ENCODE results near the gene SKAP2. TPM values are rescaled to one million over a fixed set of nuclear protein-coding genes. Genes with fewer than 3 reads are reported as not detected.

The SKAP2 gene
- polyA plus RNA-seq, 3 donors: 19.2 to 204 (median 158) TPM

- no peak overlapping the region for H3K4me3 Mint-ChIP-seq
- no peak for TF ChIP-seq CTCF (IDR thresholded peaks at IDR 0.05)
- no peaks in the 10 kb centered on the region for H3K4me1 Mint-ChIP-seq
- Histone ChIP-seq H3K4me1 (ENCODE audit: control insufficient read depth in 1 of 2, insufficient read depth in 2 of 2, low read length in 2 of 2) (no peaks in the 10 kb centered on the region), H3K4me3 (replicated peaks in 1 of 3; ENCODE audit: low read depth in 2 of 3, low read length in 3 of 3) (no peak overlapping the region), H3K4me2 (replicated peaks; ENCODE audit: extremely low read depth, low read length, poor library complexity, severe bottlenecking) (no peak overlapping the region), H3K79me2 (ENCODE audit: insufficient read depth, low read length) (peaks cover under 1% of the 10 kb centered on the region), H3K9me3 (replicated peaks in 1 of 2; ENCODE audit: control insufficient read depth in 1 of 2, insufficient read depth in 1 of 2, low read length in 2 of 2) (no peaks in the 10 kb centered on the region), H3K27me3 (ENCODE audit: control insufficient read depth in 2 of 2, insufficient read depth in 2 of 2, low read length in 2 of 2) (no peaks in the 10 kb centered on the region), H3K9ac (ENCODE audit: insufficient read depth, low read length, poor library complexity, severe bottlenecking) (no peak overlapping the region), H4K20me1 (ENCODE audit: insufficient read depth, low read length) (peaks cover 26% of the 10 kb centered on the region), H3K27ac (ENCODE audit: low read depth in 1 of 2, low read length in 2 of 2) (no peak overlapping the region), H2AFZ (ENCODE audit: insufficient read depth, low read depth, low read length, poor library complexity, severe bottlenecking) (no peak overlapping the region), H3K36me3 (replicated peaks in 1 of 2; ENCODE audit: control insufficient read depth in 1 of 2, insufficient read depth in 2 of 2, low read length in 2 of 2) (peaks cover 54 to 81% of the 10 kb centered on the region in 2 donors)
- no peaks in the 10 kb centered on the region for H3K27me3 Mint-ChIP-seq (ENCODE audit: low read depth in 3 of 3)
- no peak overlapping the region for H3K27ac Mint-ChIP-seq
- no peaks in the 10 kb centered on the region for H3K9me3 Mint-ChIP-seq
- no peak for DNase-seq
- H3K36me3 Mint-ChIP-seq: peaks cover 50 to 55% of the 10 kb centered on the region in 2 donors
- no CpG with 5 or more reads among the region's 4 CpGs for WGBS (ENCODE audit: insufficient coverage)
- intact Hi-C loops (cut with micrococcal nuclease): no loop called here
Measured at GRCh38 chr7:26843705-26844104, 20.7 kb downstream of the SKAP2 start.

GRCh38 chr7:26842897-26843296 is 21.5 kb downstream of the SKAP2 start:
- peaks cover 26% of the 10 kb centered on the region for H4K20me1 ChIP-seq (ENCODE audit: insufficient read depth, low read length)
- H3K4me3 ChIP-seq (replicated peaks in 1 of 3; ENCODE audit: low read depth in 2 of 3, low read length in 3 of 3): no peak overlapping the region
- peaks cover 54 to 56% of the 10 kb centered on the region in 2 donors for H3K36me3 Mint-ChIP-seq
- TF ChIP-seq CTCF (IDR thresholded peaks at IDR 0.05): no peak
- no CpG with 5 or more reads among the region's 2 CpGs for WGBS (ENCODE audit: insufficient coverage)
- H3K9me3 ChIP-seq (replicated peaks in 1 of 2; ENCODE audit: control insufficient read depth in 1 of 2, insufficient read depth in 1 of 2, low read length in 2 of 2): no peaks in the 10 kb centered on the region
- intact Hi-C loops (cut with micrococcal nuclease): no loop called here
- peaks cover 55 to 81% of the 10 kb centered on the region in 2 donors for H3K36me3 ChIP-seq (replicated peaks in 1 of 2; ENCODE audit: control insufficient read depth in 1 of 2, insufficient read depth in 2 of 2, low read length in 2 of 2)
- H3K27me3 ChIP-seq (ENCODE audit: control insufficient read depth in 2 of 2, insufficient read depth in 2 of 2, low read length in 2 of 2): no peaks in the 10 kb centered on the region
- no peaks in the 10 kb centered on the region for H3K4me1 ChIP-seq (ENCODE audit: control insufficient read depth in 1 of 2, insufficient read depth in 2 of 2, low read length in 2 of 2)
- H3K27ac ChIP-seq (ENCODE audit: low read depth in 1 of 2, low read length in 2 of 2): no peak overlapping the region
- H2AFZ ChIP-seq (ENCODE audit: insufficient read depth, low read depth, low read length, poor library complexity, severe bottlenecking): no peak overlapping the region
- H3K79me2 ChIP-seq (ENCODE audit: insufficient read depth, low read length): no peaks in the 10 kb centered on the region
- peaks cover 0 to 3% (median 0%) of the 10 kb centered on the region in 7 donors for H3K9me3 Mint-ChIP-seq
- no peak overlapping the region for H3K4me2 ChIP-seq (replicated peaks; ENCODE audit: extremely low read depth, low read length, poor library complexity, severe bottlenecking)
- H3K9ac ChIP-seq (ENCODE audit: insufficient read depth, low read length, poor library complexity, severe bottlenecking): no peak overlapping the region
- no peaks in the 10 kb centered on the region for H3K27me3 Mint-ChIP-seq (ENCODE audit: low read depth in 3 of 3)
- no peaks in the 10 kb centered on the region for H3K4me1 Mint-ChIP-seq
- no peak overlapping the region for H3K4me3 Mint-ChIP-seq
- no peak overlapping the region for H3K27ac Mint-ChIP-seq
- DNase-seq: no peak

Measured in CD14-positive monocyte (primary cell).